ENCODE data around the gene PIP4K2A.
"Not testable (repeated sequence)": the region's sequence is repeated elsewhere in the genome, so short reads cannot be mapped to it uniquely, and the experiment has no call there.

DNA sequence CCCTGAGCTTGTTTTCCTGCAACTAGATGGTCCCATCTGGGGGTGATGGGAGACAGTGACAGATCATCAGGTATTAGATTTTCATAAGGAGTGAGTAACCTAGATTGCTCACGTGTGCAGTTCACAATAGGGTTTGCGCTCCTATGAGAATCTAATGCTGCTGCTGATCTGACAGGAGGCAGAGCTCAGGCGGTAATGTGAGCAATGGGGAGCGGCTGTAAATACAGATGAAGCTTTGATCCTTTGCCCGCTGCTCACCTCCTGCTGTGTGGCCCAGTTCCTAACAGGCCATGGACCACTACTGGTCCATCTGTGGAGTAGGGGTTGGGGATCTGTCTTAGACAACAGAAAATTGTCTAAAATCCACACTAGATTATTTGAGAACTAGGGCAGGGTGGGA lies 22.3 kb downstream of the PIP4K2A start:
- TF ChIP-seq, protein P1, sequence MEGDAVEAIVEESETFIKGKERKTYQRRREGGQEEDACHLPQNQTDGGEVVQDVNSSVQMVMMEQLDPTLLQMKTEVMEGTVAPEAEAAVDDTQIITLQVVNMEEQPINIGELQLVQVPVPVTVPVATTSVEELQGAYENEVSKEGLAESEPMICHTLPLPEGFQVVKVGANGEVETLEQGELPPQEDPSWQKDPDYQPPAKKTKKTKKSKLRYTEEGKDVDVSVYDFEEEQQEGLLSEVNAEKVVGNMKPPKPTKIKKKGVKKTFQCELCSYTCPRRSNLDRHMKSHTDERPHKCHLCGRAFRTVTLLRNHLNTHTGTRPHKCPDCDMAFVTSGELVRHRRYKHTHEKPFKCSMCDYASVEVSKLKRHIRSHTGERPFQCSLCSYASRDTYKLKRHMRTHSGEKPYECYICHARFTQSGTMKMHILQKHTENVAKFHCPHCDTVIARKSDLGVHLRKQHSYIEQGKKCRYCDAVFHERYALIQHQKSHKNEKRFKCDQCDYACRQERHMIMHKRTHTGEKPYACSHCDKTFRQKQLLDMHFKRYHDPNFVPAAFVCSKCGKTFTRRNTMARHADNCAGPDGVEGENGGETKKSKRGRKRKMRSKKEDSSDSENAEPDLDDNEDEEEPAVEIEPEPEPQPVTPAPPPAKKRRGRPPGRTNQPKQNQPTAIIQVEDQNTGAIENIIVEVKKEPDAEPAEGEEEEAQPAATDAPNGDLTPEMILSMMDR (conservative IDR thresholded peaks at IDR 0.05; ENCODE audit: low read depth, low read length): not testable (repeated sequence)
- TF ChIP-seq EZH2 (IDR thresholded peaks at IDR 0.05; ENCODE audit: low read length, unreplicated experiment): not testable (repeated sequence)

Data from PC-3 (cell line).